NT2/D1 (cell line): ENCODE data around the gene KCNT1.

Experiments
- SUZ12 ChIP-seq: IDR thresholded peaks from 2 replicates; pipeline ENCODE4 v1.6.1; 2011; ENCODE audit not compliant: insufficient read length, insufficient read depth; ENCODE audit errors: extremely low read depth
- YY1 ChIP-seq: IDR thresholded peaks from 2 replicates; pipeline ENCODE4 v1.6.1; 2011; ENCODE audit not compliant: insufficient read length, insufficient read depth
- ZNF274 ChIP-seq: IDR thresholded peaks from 2 replicates; pipeline ENCODE4 v1.6.1; 2011; ENCODE audit warnings: mild to moderate bottlenecking, low read depth, low read length

DNA sequence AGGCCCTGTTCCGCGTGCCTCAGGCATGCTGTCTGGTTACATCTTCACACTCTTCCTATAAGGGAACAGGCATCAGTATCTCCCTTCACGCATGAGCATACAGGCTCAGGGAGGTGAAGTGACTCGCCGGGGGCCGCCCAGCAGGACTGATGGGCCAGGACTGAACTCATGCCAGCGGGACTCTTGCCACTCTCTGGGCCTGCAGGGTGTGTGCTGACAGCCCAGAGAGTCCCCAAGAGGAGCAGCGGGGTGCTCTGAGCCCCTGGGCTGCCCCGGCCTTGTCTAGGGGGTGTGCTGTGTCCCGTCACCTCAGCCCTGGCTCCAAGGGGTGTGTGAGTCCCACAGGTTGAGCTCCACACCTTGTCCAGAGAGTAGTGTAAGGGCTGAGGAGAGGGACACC, 9.9 kb downstream of the KCNT1 start:
- TF ChIP-seq ZNF274 (no peak), YY1 (no peak), SUZ12 (no peak)
